ENCODE data around the gene EIF1AX. TPM values are rescaled to one million over a fixed set of nuclear protein-coding genes. Genes with fewer than 3 reads are reported as not detected.
"Not testable (repeated sequence)": the region's sequence is repeated elsewhere in the genome, so short reads cannot be mapped to it uniquely, and the experiment has no call there.

Gene EIF1AX, protein sequence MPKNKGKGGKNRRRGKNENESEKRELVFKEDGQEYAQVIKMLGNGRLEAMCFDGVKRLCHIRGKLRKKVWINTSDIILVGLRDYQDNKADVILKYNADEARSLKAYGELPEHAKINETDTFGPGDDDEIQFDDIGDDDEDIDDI
- total RNA-seq: 40.7 TPM
- polyA plus RNA-seq (ENCODE audit: insufficient read depth in 1 of 8, insufficient read length in 8 of 8, low replicate concordance in 1 of 8): 10 to 100 TPM; 60.9 to 74.0 (median 67.4) TPM
- long read RNA-seq, donor 1, full-length matches to known transcripts: 25 of 25 reads
- long read RNA-seq, donor 1, partial matches to known transcripts: 0 of 25 reads
- long read RNA-seq, donor 1, other reads (novel, unspliced or antisense): 0 of 25 reads
- long read RNA-seq, donor 2, full-length matches to known transcripts: 5 of 5 reads
- long read RNA-seq, donor 2, partial matches to known transcripts: 0 of 5 reads
- long read RNA-seq, donor 2, other reads (novel, unspliced or antisense): 0 of 5 reads
- long read RNA-seq, donor 3, full-length matches to known transcripts: 40 of 40 reads
- long read RNA-seq, donor 3, partial matches to known transcripts: 0 of 40 reads
- long read RNA-seq, donor 3, other reads (novel, unspliced or antisense): 0 of 40 reads
- long read RNA-seq, donor 4, full-length matches to known transcripts: 15 of 15 reads
- long read RNA-seq, donor 4, partial matches to known transcripts: 0 of 15 reads
- long read RNA-seq, donor 4, other reads (novel, unspliced or antisense): 0 of 15 reads
- long read RNA-seq, donor 5, full-length matches to known transcripts: 98 of 103 reads
- long read RNA-seq, donor 5, partial matches to known transcripts: 5 of 103 reads
- long read RNA-seq, donor 5, other reads (novel, unspliced or antisense): 0 of 103 reads
- long read RNA-seq, donor 6, full-length matches to known transcripts: 61 of 66 reads
- long read RNA-seq, donor 6, partial matches to known transcripts: 5 of 66 reads
- long read RNA-seq, donor 6, other reads (novel, unspliced or antisense): 0 of 66 reads
- long read RNA-seq, donor 7, full-length matches to known transcripts: 49 of 49 reads
- long read RNA-seq, donor 7, partial matches to known transcripts: 0 of 49 reads
- long read RNA-seq, donor 7, other reads (novel, unspliced or antisense): 0 of 49 reads
- long read RNA-seq, donor 8, full-length matches to known transcripts: 23 of 23 reads
- long read RNA-seq, donor 8, partial matches to known transcripts: 0 of 23 reads
- long read RNA-seq, donor 8, other reads (novel, unspliced or antisense): 0 of 23 reads
- long read RNA-seq, donor 9, full-length matches to known transcripts: 38 of 38 reads
- long read RNA-seq, donor 9, partial matches to known transcripts: 0 of 38 reads
- long read RNA-seq, donor 9, other reads (novel, unspliced or antisense): 0 of 38 reads
- long read RNA-seq, donor 10, full-length matches to known transcripts: 47 of 53 reads
- long read RNA-seq, donor 10, partial matches to known transcripts: 6 of 53 reads
- long read RNA-seq, donor 10, other reads (novel, unspliced or antisense): 0 of 53 reads
- long read RNA-seq, donor 11, full-length matches to known transcripts: 61 of 61 reads
- long read RNA-seq, donor 11, partial matches to known transcripts: 0 of 61 reads
- long read RNA-seq, donor 11, other reads (novel, unspliced or antisense): 0 of 61 reads

DNA sequence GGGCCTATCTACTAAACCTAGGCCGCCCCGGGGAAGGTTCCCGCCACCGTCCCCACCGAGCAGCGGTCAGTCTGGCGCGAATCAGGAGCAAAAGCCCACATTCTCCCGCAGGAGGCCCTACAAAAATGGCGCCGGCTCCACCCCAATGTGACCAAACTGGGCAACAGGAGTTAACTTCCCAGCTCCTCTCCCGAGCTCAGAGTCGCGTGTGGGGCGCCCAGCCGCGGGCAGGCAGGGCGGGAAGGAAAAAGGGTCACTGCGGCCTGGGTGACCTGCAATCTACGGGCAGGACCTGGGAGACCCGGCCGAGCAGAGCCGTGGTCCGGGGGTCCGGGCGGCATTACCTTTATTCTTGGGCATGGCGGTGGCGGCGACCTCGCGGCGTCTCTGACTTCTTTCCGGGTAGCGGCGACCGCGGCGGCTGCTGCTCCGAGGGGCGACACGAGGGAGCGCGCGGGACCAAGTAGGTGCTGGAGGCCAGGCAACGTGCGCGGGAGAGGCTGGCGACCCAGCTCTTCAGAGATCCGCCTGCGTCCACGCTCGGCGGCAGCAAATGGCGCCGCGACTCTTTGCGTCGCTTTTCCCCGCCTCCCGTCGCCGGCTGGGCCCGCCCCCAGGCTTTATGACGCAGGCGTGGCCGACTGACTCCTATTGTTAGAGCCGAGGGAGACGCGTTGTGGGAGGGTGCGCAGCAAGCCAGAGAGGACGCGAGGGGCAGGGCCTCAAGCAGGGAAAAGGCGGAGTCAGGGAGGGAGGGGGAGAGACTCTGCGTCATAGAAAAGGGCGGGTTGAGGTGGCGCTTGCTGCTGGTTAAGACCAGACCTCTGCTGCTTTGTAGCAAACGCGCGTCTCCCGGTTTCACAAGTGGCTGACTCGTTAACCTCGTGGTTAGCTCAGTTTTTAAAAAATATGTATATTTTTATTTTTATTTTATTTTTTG lies at the start of gene EIF1AX:
EIF1AX (minus strand) TSS at position 558 of the 940 bp plus-strand sequence; CDS start at position 360, 198 bp downstream.
- WGBS (ENCODE audit: insufficient coverage): under 1% methylated on average over 61 of the region's 82 CpGs
- Histone ChIP-seq H3K36me3 (ENCODE audit: control insufficient read depth, insufficient read depth, low read length) (peaks cover 14% of the 10 kb centered on the region), H3K9me3 (replicated peaks; ENCODE audit: control insufficient read depth, low read depth, low read length) (no peaks in the 10 kb centered on the region), H3K4me1 (ENCODE audit: control insufficient read depth, insufficient read depth, low read length) (no peaks in the 10 kb centered on the region), H3K4me3 (ENCODE audit: low read length) (peak within 1 kb of the TSS; percentile 98), H3K27me3 (ENCODE audit: control insufficient read depth, insufficient read depth, low read length) (peaks cover 15% of the 10 kb centered on the region), H3K27ac (ENCODE audit: low read length) (peak within 1 kb of the TSS; percentile 98)
- DNase-seq: peak; percentile 100

DNA sequence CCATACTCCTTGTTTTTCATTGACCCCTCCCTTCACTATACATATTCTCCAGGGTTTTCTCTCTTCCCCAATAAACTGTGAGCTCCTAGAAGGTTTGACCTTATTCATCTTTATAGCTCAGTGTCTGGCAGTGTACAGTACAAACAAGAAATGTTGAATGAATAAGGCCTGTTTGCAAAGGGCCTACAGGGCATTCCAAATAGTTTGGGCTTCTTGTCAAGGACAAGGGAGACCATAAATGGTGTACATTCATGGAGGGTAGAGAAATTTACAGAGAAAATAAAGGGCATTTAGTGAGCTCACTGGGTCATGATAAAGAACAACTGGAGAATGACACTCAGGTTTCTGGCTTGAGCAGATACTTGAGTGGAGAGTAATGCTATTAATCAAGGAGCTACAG lies 47.5 kb upstream of the EIF1AX start:
- no peaks in the 10 kb centered on the region for H3K9me3 ChIP-seq (replicated peaks; ENCODE audit: control insufficient read depth, low read depth, low read length)

DNA sequence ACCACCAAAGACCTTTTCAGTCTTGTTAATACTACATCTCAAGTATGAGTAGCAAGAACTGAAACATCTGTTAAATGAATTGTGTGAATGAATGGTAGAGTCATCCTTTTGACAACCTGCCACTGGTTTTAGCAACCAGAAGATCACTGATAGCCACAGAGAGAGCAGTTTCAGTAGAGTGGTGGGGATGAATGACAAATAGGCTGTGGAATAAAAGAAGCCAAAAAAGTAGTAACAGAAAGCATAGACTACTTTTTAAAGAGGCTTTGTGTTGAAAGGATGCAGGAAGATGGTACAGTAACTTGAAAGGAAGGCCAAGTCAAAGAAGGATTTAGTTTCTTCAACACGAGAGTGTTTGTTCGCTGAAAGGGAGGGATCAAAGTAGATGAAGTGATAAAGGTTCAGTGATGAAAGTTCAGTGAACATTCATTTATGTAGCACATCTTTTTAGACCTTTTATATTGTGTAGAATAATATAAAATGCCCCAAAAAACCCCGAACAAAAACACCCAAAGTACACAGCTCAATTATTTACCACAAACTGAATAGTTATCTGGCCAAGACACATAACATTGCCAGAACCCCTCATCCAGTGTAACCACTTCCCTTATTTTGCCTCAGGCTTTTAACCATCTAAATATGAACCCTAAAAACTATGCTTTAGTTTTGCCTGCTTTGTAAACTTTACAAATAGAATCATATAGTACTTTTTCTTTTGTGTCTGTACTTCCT lies 40.1 kb upstream of the EIF1AX start:
- Histone ChIP-seq H3K4me1 (ENCODE audit: control insufficient read depth, insufficient read depth, low read length) (no peaks in the 10 kb centered on the region), H3K4me3 (ENCODE audit: low read length) (no peak overlapping the region), H3K9me3 (replicated peaks; ENCODE audit: control insufficient read depth, low read depth, low read length) (no peaks in the 10 kb centered on the region), H3K36me3 (ENCODE audit: control insufficient read depth, insufficient read depth, low read length) (peaks cover 7% of the 10 kb centered on the region), H3K27ac (ENCODE audit: low read length) (no peak overlapping the region), H3K27me3 (ENCODE audit: control insufficient read depth, insufficient read depth, low read length) (peaks cover 10% of the 10 kb centered on the region)
- DNase-seq: peak; percentile 5
- WGBS (ENCODE audit: insufficient coverage): 58% methylated on average over 2 of the region's 3 CpGs

More for the DNA sequence above, 47.5 kb upstream of the EIF1AX start:
- Histone ChIP-seq H3K27ac (ENCODE audit: low read length) (no peak overlapping the region), H3K4me3 (ENCODE audit: low read length) (no peak overlapping the region), H3K27me3 (ENCODE audit: control insufficient read depth, insufficient read depth, low read length) (peaks cover 13% of the 10 kb centered on the region), H3K4me1 (ENCODE audit: control insufficient read depth, insufficient read depth, low read length) (no peaks in the 10 kb centered on the region), H3K36me3 (ENCODE audit: control insufficient read depth, insufficient read depth, low read length) (peaks cover 4% of the 10 kb centered on the region)
- DNase-seq: no peak

- DNase-seq: no peak
- Histone ChIP-seq H3K4me3 (ENCODE audit: low read length) (no peak overlapping the region), H3K27me3 (ENCODE audit: control insufficient read depth, insufficient read depth, low read length) (peaks cover 17% of the 10 kb centered on the region), H3K36me3 (ENCODE audit: control insufficient read depth, insufficient read depth, low read length) (peaks cover 12% of the 10 kb centered on the region), H3K9me3 (replicated peaks; ENCODE audit: control insufficient read depth, low read depth, low read length) (no peaks in the 10 kb centered on the region), H3K4me1 (ENCODE audit: control insufficient read depth, insufficient read depth, low read length) (no peaks in the 10 kb centered on the region), H3K27ac (ENCODE audit: low read length) (no peak overlapping the region)
These were observed 35.5 kb upstream of the EIF1AX start for GRCh38 chrX:20177093-20177492.

GRCh38 chrX:20173856-20174255 lies 32.2 kb upstream of the EIF1AX start:
- H3K9me3 ChIP-seq (replicated peaks; ENCODE audit: control insufficient read depth, low read depth, low read length): no peaks in the 10 kb centered on the region
- H3K4me3 ChIP-seq (ENCODE audit: low read length): no peak overlapping the region
- no peaks in the 10 kb centered on the region for H3K4me1 ChIP-seq (ENCODE audit: control insufficient read depth, insufficient read depth, low read length)
- H3K27me3 ChIP-seq (ENCODE audit: control insufficient read depth, insufficient read depth, low read length): peaks cover 21% of the 10 kb centered on the region
- H3K27ac ChIP-seq (ENCODE audit: low read length): no peak overlapping the region
- peaks cover 9% of the 10 kb centered on the region for H3K36me3 ChIP-seq (ENCODE audit: control insufficient read depth, insufficient read depth, low read length)
- 100% methylated on average over 1 of the region's 2 CpGs for WGBS (ENCODE audit: insufficient coverage)
- DNase-seq: no peak

DNA sequence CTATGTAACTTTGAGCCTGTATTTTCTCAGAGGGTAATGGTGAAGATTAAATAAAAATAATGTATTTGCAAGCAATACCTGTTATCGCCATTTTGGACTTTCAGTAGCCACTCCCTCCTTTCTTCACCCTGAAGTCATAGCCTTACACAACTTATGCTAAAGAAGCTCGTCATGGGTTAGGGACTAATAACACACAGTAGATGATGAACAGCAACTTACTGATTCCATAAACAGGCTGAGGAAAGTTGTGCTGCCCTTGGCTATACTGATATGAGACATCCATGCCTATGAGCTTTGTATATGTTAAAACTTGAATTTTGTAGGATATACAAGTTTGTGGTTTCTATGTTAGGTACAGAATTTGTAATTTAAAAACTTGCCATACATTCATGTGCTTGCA lies 31.7 kb upstream of the EIF1AX start:
- Histone ChIP-seq H3K9me3 (replicated peaks; ENCODE audit: control insufficient read depth, low read depth, low read length) (no peaks in the 10 kb centered on the region), H3K27ac (ENCODE audit: low read length) (no peak overlapping the region), H3K36me3 (ENCODE audit: control insufficient read depth, insufficient read depth, low read length) (peaks cover 9% of the 10 kb centered on the region), H3K4me3 (ENCODE audit: low read length) (no peak overlapping the region), H3K27me3 (ENCODE audit: control insufficient read depth, insufficient read depth, low read length) (peaks cover 23% of the 10 kb centered on the region), H3K4me1 (ENCODE audit: control insufficient read depth, insufficient read depth, low read length) (no peaks in the 10 kb centered on the region)
- DNase-seq: no peak
- WGBS (ENCODE audit: insufficient coverage): no CpG with 5 or more reads among the region's 2 CpGs

DNA sequence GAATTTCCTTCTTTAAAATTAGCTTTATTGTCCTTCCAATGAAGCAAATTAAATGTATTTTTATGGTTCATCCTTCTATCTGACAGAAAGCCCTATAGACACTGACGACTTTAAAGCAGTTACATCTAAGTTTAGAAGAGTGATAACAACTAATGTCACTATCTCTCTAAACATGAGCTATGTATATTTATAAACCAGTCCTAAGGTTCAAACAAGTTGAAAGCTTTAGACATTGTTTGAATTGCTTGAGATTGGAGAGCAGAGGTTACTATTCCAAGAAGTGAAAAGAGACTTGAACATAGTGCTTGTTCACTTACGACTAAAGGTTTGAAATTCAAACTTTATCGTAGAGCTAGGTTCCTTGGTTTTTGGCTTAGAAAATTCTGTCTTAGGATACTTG lies 30.2 kb upstream of the EIF1AX start:
- no peak overlapping the region for H3K27ac ChIP-seq (ENCODE audit: low read length)
- peaks cover 29% of the 10 kb centered on the region for H3K27me3 ChIP-seq (ENCODE audit: control insufficient read depth, insufficient read depth, low read length)
- 100% methylated on average over 2 of the region's 3 CpGs for WGBS (ENCODE audit: insufficient coverage)

GRCh38 chrX:20162516-20162915 lies 20.9 kb upstream of the EIF1AX start:
- H3K27ac ChIP-seq (ENCODE audit: low read length); H3K9me3 ChIP-seq (replicated peaks; ENCODE audit: control insufficient read depth, low read depth, low read length); H3K4me1 ChIP-seq (ENCODE audit: control insufficient read depth, insufficient read depth, low read length); H3K4me3 ChIP-seq (ENCODE audit: low read length); H3K36me3 ChIP-seq (ENCODE audit: control insufficient read depth, insufficient read depth, low read length); DNase-seq: not testable (repeated sequence)
- peaks cover 24% of the 10 kb centered on the region for H3K27me3 ChIP-seq (ENCODE audit: control insufficient read depth, insufficient read depth, low read length)

More for the DNA sequence above, 30.2 kb upstream of the EIF1AX start:
- no peak for DNase-seq
- Histone ChIP-seq H3K4me1 (ENCODE audit: control insufficient read depth, insufficient read depth, low read length) (no peaks in the 10 kb centered on the region), H3K36me3 (ENCODE audit: control insufficient read depth, insufficient read depth, low read length) (peaks cover 12% of the 10 kb centered on the region), H3K4me3 (ENCODE audit: low read length) (no peak overlapping the region), H3K9me3 (replicated peaks; ENCODE audit: control insufficient read depth, low read depth, low read length) (no peaks in the 10 kb centered on the region)

All from muscle of leg (tissue), 16 donors.